DMS 273 treated with DMSO at 0.1 percent for 48 hours (cell line): ENCODE results near the gene EIF4E3.

Experiments used
- DNase-seq: peaks from one replicate; lab custom pipeline; 2025; lab: John Stamatoyannopoulos, UW

EIF4E3 gene

GRCh38 chr3:71723452-71724170 lies 1.6 kb downstream of the EIF4E3 start:
- no peak for DNase-seq

GRCh38 chr3:71722693-71723092 lies 2.5 kb downstream of the EIF4E3 start:
- DNase-seq, result no peak

- no peak for DNase-seq
These were observed 3.5 kb downstream of the EIF4E3 start for GRCh38 chr3:71721651-71722157.

- no peak for DNase-seq
These were observed 4.2 kb downstream of the EIF4E3 start for GRCh38 chr3:71721002-71721401.

- DNase-seq, result no peak
These were observed 7.1 kb downstream of the EIF4E3 start for GRCh38 chr3:71718072-71718471.

GRCh38 chr3:71714595-71714994 lies 10.6 kb downstream of the EIF4E3 start:
- DNase-seq, result no peak

- no peak for DNase-seq
These were observed 12.2 kb downstream of the EIF4E3 start for GRCh38 chr3:71713041-71713440.

- no peak for DNase-seq
These were observed 14.2 kb downstream of the EIF4E3 start for GRCh38 chr3:71710906-71711494.

- DNase-seq, result no peak
These were observed 15.2 kb downstream of the EIF4E3 start for GRCh38 chr3:71709908-71710511.

GRCh38 chr3:71708476-71709105 lies 16.6 kb downstream of the EIF4E3 start:
- DNase-seq, result no peak

- no peak for DNase-seq
These were observed 17.6 kb downstream of the EIF4E3 start for GRCh38 chr3:71707595-71707994.

GRCh38 chr3:71705681-71706080 lies 19.5 kb downstream of the EIF4E3 start:
- no peak for DNase-seq

GRCh38 chr3:71704915-71705314 lies 20.3 kb downstream of the EIF4E3 start:
- DNase-seq, result no peak

GRCh38 chr3:71703797-71704196 lies 21.4 kb downstream of the EIF4E3 start:
- DNase-seq, result no peak

GRCh38 chr3:71702131-71703024 lies 22.8 kb downstream of the EIF4E3 start:
- DNase-seq, result no peak

- no peak for DNase-seq
These were observed 23.9 kb downstream of the EIF4E3 start for GRCh38 chr3:71701251-71701762.

GRCh38 chr3:71695000-71695482 lies 30.2 kb downstream of the EIF4E3 start:
- no peak for DNase-seq

GRCh38 chr3:71694358-71694999 lies 30.7 kb downstream of the EIF4E3 start:
- DNase-seq, result no peak

GRCh38 chr3:71693641-71694040 lies 31.6 kb downstream of the EIF4E3 start:
- DNase-seq, result no peak

GRCh38 chr3:71692139-71692538 lies 33.1 kb downstream of the EIF4E3 start:
- DNase-seq, result no peak

- no peak for DNase-seq
These were observed 34.8 kb downstream of the EIF4E3 start for GRCh38 chr3:71690341-71690841.
